ENCODE results near the gene ARID1B.

Gene ARID1B

DNA sequence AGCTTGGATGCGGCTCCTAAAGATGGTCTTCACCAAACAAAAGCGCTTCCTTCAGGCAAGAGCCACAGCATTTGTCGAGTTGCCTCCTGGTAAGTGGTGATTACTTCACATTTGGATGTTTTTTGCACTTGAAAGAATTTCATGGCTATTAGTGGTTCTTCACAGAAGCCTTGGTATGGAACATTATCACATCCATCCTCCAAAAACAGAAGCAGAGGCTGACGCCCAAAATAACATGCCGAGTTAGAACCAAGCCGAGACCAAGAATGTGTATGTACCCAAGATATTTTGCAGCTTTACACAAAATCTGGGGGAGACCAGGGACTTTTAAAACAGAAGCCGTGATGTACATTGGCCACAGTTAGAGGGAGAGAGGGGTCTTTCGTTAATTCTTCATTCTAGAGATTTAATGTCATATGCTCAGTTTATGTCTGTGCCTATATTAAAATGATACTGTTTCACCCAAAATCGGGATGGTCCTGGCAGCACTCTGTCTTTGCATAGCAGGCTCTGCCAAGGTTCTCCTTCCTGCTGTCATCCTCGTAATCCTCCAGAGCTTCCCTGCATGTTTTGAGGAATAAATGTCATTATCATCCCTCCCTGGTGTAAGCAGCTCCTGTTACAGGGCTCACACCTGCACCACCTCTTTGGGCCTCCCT lies 436.9 kb downstream of the ARID1B start:
- no peaks in the 10 kb centered on the region for H3K36me3 ChIP-seq (ENCODE audit: control insufficient read depth, low read depth, low read length)
- no peak overlapping the region for H3K9ac ChIP-seq (ENCODE audit: low read length)
- no peak overlapping the region for H3K27ac ChIP-seq (ENCODE audit: low read length)
- no peaks in the 10 kb centered on the region for H3K27me3 ChIP-seq (ENCODE audit: control insufficient read depth, insufficient read depth, low read length)
- H3K9me3 ChIP-seq (ENCODE audit: control insufficient read depth, low read depth, low read length) = no peaks in the 10 kb centered on the region
- no peaks in the 10 kb centered on the region for H3K4me1 ChIP-seq (ENCODE audit: control insufficient read depth, low read depth, low read length)
- H3K4me3 ChIP-seq (ENCODE audit: low read length) = no peak overlapping the region

DNA sequence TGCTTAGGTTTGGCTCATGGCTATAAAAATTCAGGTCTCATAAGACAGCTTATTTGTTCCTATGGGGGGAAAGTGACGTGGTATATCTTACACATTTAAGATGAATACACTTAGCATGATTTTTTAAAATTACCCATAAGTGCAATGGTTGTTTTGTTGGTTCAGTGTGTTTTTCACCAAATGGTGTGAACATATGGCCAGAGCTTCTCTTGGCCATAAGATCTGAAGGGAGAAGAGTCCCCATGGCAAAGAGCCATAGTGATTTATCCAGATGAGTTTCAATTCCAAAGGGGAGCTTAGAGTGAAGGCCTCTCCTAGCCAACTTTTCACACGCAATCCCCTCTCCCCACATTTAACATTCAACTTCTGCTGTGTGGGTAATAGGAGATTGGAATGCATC lies 438.5 kb downstream of the ARID1B start:
- Histone ChIP-seq H3K9ac (ENCODE audit: low read length) (no peak overlapping the region), H3K9me3 (ENCODE audit: control insufficient read depth, low read depth, low read length) (no peaks in the 10 kb centered on the region), H3K27ac (ENCODE audit: low read length) (no peak overlapping the region), H3K36me3 (ENCODE audit: control insufficient read depth, low read depth, low read length) (no peaks in the 10 kb centered on the region), H3K27me3 (ENCODE audit: control insufficient read depth, insufficient read depth, low read length) (no peaks in the 10 kb centered on the region), H3K4me1 (ENCODE audit: control insufficient read depth, low read depth, low read length) (no peaks in the 10 kb centered on the region), H3K4me3 (ENCODE audit: low read length) (no peak overlapping the region)

DNA sequence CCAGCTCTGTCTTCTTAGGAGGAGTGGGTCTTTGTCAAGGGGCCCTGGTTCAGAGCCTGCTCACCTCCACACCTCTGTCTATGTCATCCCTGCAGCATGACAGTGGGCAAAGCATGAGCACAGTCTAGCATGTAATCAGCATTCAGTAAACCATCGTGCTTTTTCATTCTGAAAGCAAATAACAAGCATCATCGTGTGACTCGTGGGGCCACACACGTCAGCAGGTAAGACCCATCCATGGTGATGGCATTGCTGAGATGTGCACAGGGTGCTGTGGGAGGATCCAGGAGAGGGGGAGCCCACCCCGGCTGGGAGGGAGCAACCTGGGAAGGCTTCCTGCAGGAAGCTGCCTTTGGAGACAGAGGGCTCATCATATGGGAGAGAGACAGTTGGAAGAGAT lies 439.4 kb downstream of the ARID1B start:
- H3K36me3 ChIP-seq (ENCODE audit: control insufficient read depth, low read depth, low read length) = no peaks in the 10 kb centered on the region
- no peaks in the 10 kb centered on the region for H3K27me3 ChIP-seq (ENCODE audit: control insufficient read depth, insufficient read depth, low read length)
- H3K4me3 ChIP-seq (ENCODE audit: low read length) = no peak overlapping the region
- H3K4me1 ChIP-seq (ENCODE audit: control insufficient read depth, low read depth, low read length) = no peaks in the 10 kb centered on the region
- no peak overlapping the region for H3K9ac ChIP-seq (ENCODE audit: low read length)
- H3K27ac ChIP-seq (ENCODE audit: low read length) = no peak overlapping the region
- H3K9me3 ChIP-seq (ENCODE audit: control insufficient read depth, low read depth, low read length) = no peaks in the 10 kb centered on the region

DNA sequence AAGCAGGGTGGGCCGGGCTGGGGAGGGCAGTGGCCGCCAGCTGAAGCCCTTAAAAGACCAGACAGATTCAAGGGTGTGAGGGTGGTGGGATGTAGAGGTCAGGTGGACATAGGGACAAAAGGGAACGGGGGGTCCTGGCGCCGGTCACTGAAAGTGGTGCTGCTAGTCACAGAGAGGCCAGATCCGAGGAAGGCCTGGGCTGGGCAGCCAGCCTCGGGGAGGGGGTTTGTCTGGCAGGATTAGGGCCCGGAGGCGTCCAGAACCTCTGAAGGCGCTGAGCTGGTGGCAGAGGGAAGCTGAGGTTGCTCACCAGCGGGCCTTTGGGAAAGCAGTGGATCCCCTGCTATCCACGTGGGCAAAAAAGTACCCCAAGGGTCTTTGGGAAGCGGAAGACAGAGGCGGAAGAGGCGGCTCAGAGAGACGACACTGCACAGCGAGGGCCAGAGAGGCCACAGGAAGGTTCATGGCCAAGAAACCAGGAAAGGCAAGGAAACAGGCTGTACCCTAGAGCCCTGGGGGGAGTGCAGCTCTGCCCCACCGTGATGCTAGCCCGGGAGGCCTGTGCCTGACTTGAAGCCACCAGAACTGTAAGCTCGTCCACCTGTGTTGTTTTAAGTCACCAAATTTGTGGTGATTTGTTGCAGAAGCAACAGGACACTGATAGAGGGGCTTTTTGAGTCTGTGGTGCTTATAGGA lies 440.2 kb downstream of the ARID1B start:
- Histone ChIP-seq H3K9me3 (ENCODE audit: control insufficient read depth, low read depth, low read length) (no peaks in the 10 kb centered on the region), H3K9ac (ENCODE audit: low read length) (no peak overlapping the region), H3K36me3 (ENCODE audit: control insufficient read depth, low read depth, low read length) (no peaks in the 10 kb centered on the region), H3K27me3 (ENCODE audit: control insufficient read depth, insufficient read depth, low read length) (no peaks in the 10 kb centered on the region), H3K4me3 (ENCODE audit: low read length) (no peak overlapping the region), H3K27ac (ENCODE audit: low read length) (no peak overlapping the region), H3K4me1 (ENCODE audit: control insufficient read depth, low read depth, low read length) (no peaks in the 10 kb centered on the region)

DNA sequence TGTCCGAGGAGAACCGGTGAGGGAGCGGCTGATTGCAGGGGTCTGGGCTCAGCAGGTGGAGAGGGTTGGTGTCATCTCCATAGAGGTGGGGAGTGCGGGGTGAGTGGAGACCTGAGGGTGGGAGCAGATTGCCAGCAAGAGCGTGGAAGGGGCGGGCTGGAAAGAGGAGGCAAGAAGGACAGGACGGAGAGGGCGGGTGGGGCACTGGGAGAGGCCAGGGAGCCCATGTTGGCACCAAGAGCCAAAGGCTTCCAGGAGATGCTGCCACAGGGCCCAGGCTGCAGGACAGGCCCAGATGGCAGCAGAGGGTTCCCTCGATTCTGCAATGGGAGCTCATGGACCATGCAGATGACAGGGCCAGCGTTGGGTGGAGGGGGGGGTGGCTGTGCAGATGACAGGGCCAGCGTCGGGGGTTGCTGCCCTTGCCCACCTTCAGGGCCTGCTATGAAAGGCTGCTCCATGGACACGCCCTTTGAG lies 440.8 kb downstream of the ARID1B start:
- Histone ChIP-seq H3K4me1 (ENCODE audit: control insufficient read depth, low read depth, low read length) (no peaks in the 10 kb centered on the region), H3K9ac (ENCODE audit: low read length) (no peak overlapping the region), H3K27me3 (ENCODE audit: control insufficient read depth, insufficient read depth, low read length) (no peaks in the 10 kb centered on the region), H3K27ac (ENCODE audit: low read length) (no peak overlapping the region), H3K9me3 (ENCODE audit: control insufficient read depth, low read depth, low read length) (no peaks in the 10 kb centered on the region), H3K36me3 (ENCODE audit: control insufficient read depth, low read depth, low read length) (no peaks in the 10 kb centered on the region), H3K4me3 (ENCODE audit: low read length) (no peak overlapping the region)

DNA sequence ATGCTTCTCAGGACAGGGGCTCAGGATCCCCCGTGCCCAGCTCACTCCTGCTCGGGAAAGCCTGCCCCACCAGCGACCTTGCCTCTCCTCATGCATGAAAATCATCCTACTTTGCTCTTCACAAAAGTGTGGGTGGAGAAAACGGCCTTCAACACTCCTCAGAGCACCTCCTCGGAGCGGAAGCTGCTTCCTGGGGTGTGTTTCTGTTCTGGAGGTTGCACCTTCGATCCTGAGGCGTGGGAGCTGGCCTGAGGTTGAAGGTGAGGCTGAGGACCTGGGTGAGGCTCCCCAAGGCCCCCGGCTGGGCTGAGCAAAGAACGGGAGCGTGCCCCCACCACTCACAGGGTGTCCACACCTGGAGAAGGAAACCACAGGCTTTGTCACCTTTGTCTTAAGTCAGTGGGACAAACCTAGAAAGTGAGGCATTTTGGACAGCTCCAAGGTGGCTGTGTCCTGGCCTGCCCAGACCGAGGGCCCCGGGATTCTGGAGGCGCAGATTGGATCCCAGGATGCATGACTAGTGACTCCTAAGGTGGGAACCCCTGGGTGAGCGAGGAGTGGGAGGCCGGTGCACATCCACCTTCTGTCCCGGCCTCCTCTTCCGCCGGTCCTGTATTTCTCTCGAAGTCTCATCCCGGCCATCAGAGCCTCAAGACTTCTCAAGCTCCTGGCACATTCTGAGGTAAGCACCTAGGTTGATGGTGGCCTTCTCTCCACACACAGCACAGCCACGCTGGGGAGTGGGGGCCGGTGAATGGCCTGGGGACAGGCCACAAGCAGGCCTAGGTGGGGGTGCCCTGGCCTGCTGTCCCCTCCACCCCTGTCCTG lies 441.4 kb downstream of the ARID1B start:
- no peak overlapping the region for H3K9ac ChIP-seq (ENCODE audit: low read length)

DNA sequence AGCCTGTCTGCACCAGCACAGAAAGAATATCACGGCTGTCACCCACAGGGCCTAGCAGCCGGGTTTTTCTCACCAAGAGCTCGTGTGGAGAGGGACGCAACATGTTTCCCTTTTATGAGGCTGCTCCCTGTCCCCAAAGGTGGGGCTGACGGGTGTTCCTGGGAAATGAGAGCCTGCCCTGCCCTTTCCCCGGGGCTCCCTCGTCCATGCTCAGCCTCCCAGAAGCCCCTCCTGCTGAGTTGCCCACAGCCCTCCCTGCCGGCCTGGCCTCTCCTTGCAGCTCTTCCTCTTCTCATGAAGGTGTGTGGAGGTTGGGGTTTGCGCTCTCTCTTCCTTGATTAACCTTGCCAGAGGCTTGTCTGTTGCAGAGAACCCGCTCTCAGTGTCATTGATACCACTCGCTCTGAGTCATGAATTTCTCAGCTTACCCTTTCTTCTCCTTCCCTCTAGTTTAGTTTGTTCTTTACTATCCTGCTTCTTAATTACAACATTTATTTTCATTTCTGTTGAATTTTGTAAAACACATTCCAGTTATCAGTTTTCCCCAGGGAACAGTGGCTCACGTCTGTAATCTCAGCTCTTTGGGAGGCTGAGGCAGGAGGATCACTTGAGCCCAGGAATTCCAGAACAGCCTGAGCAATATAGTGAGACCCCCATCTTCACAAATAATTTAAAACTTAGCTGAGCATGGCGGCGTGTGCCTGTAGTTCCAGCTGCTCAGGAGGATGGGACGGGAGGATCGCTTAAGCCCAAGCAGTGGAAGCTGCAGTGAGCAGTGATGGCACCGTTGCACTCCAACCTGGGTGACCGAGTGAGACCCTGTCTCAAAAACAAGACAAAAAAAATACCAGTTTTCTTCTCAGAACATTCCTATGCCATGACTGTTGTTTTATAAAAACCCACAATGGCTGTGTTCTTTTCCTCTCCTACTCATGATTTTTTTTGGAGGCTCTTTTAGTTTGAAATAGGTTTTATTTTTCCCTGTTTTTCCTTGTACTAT lies 442.3 kb downstream of the ARID1B start:
- H3K27ac ChIP-seq (ENCODE audit: low read length) = no peak overlapping the region
- no peak overlapping the region for H3K9ac ChIP-seq (ENCODE audit: low read length)
- no peaks in the 10 kb centered on the region for H3K36me3 ChIP-seq (ENCODE audit: control insufficient read depth, low read depth, low read length)

More for the DNA sequence above, 441.4 kb downstream of the ARID1B start:
- Histone ChIP-seq H3K27me3 (ENCODE audit: control insufficient read depth, insufficient read depth, low read length) (no peaks in the 10 kb centered on the region), H3K4me1 (ENCODE audit: control insufficient read depth, low read depth, low read length) (no peaks in the 10 kb centered on the region), H3K27ac (ENCODE audit: low read length) (no peak overlapping the region), H3K4me3 (ENCODE audit: low read length) (no peak overlapping the region), H3K36me3 (ENCODE audit: control insufficient read depth, low read depth, low read length) (no peaks in the 10 kb centered on the region), H3K9me3 (ENCODE audit: control insufficient read depth, low read depth, low read length) (no peaks in the 10 kb centered on the region)

DNA sequence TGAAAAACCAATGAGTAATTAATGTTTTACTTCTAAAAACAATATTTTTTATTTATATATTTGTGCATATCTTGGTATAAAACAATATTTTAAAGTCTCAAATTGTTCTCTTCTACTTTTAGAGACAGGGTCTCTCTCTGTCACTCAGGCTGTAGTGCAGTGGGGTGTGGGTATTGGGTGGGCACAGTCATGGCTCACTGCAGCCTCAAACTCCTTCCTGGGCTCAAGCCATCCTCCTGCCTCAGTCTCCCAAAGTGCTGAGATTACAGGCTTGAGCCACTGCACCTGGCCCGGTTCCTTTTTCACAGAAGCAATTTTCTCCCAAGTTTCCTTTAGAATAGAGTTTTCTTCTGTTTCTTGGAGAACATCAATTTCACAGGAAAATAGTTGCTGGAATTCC lies 443.3 kb downstream of the ARID1B start:
- Histone ChIP-seq H3K27ac (ENCODE audit: low read length) (no peak overlapping the region), H3K9me3 (ENCODE audit: control insufficient read depth, low read depth, low read length) (no peaks in the 10 kb centered on the region), H3K4me3 (ENCODE audit: low read length) (no peak overlapping the region), H3K9ac (ENCODE audit: low read length) (no peak overlapping the region), H3K4me1 (ENCODE audit: control insufficient read depth, low read depth, low read length) (no peaks in the 10 kb centered on the region), H3K27me3 (ENCODE audit: control insufficient read depth, insufficient read depth, low read length) (no peaks in the 10 kb centered on the region), H3K36me3 (ENCODE audit: control insufficient read depth, low read depth, low read length) (no peaks in the 10 kb centered on the region)

More for the DNA sequence above, 442.3 kb downstream of the ARID1B start:
- Histone ChIP-seq H3K4me3 (ENCODE audit: low read length) (no peak overlapping the region), H3K9me3 (ENCODE audit: control insufficient read depth, low read depth, low read length) (no peaks in the 10 kb centered on the region), H3K4me1 (ENCODE audit: control insufficient read depth, low read depth, low read length) (no peaks in the 10 kb centered on the region), H3K27me3 (ENCODE audit: control insufficient read depth, insufficient read depth, low read length) (no peaks in the 10 kb centered on the region)

DNA sequence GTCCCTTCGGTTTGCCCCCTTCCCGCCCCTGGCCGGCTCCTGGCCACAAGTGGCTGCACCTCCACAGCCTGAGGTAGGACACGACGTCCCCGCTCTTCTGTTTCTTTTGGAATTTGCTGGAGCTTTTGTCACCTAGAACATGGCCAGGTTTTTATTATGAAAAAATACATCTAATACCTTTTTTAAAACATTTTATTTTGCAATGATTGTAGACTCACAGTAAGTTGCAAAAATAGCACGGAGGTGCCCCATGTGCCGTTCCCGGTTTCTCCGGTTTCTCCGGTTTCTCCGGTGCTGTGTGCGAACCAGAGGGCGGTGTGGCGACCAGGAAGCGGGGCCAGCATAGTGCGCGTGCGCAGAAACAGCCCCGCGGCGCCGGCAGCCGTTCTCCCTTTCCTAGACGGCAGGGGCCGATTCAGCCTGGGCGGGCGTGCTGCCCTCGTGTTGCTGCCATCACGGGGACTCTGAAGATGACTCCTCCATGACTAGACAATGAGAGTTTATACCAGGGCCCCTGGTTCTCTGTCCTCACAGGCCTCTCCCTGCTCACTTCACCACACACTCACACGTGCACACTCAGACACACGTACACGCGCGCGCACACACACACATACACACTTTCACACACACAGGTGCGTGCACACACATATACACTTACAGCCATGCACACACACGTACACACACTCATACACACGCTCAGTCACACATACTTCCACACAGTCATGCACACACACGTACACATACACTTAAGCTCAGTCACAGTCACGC lies 444.1 kb downstream of the ARID1B start:
- Histone ChIP-seq H3K4me3 (ENCODE audit: low read length) (no peak overlapping the region), H3K27me3 (ENCODE audit: control insufficient read depth, insufficient read depth, low read length) (no peaks in the 10 kb centered on the region), H3K36me3 (ENCODE audit: control insufficient read depth, low read depth, low read length) (no peaks in the 10 kb centered on the region), H3K27ac (ENCODE audit: low read length) (no peak overlapping the region), H3K4me1 (ENCODE audit: control insufficient read depth, low read depth, low read length) (no peaks in the 10 kb centered on the region), H3K9ac (ENCODE audit: low read length) (no peak overlapping the region), H3K9me3 (ENCODE audit: control insufficient read depth, low read depth, low read length) (no peaks in the 10 kb centered on the region)

DNA sequence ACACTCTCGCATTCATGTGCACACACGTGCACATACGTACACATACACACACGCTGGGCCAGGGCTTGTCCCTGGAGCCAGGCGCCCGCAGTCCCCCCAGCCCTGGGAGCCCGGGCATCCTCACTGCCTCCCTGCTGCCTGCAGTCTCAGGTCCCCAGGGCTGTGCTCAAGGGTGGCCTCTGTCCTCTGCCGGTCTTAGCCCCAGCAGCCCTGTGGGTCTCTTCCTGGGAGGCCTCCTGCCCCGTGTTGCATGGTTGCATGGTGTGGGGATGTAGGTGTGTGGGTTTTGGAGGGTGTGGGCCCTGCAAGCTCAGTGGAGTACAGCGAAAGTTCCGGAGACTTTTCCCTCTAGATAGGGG lies 444.6 kb downstream of the ARID1B start:
- Histone ChIP-seq H3K27me3 (ENCODE audit: control insufficient read depth, insufficient read depth, low read length) (no peaks in the 10 kb centered on the region), H3K27ac (ENCODE audit: low read length) (no peak overlapping the region), H3K4me3 (ENCODE audit: low read length) (no peak overlapping the region), H3K9me3 (ENCODE audit: control insufficient read depth, low read depth, low read length) (no peaks in the 10 kb centered on the region), H3K36me3 (ENCODE audit: control insufficient read depth, low read depth, low read length) (no peaks in the 10 kb centered on the region), H3K4me1 (ENCODE audit: control insufficient read depth, low read depth, low read length) (no peaks in the 10 kb centered on the region), H3K9ac (ENCODE audit: low read length) (no peak overlapping the region)
